Astrocyte (in vitro differentiated cells and primary cell): ENCODE measurements around the gene C10orf53. TPM values are rescaled to one million over a fixed set of nuclear protein-coding genes. Genes with fewer than 3 reads are reported as not detected.
"Not testable (repeated sequence)": the region's sequence is repeated elsewhere in the genome, so short reads cannot be mapped to it uniquely, and the experiment has no call there.

Source experiments
- DNase-seq: peaks from one replicate; pipeline ENCODE4 v3.0.0-alpha.2; 2010; ENCODE audit warnings: low read depth
- FAIRE-seq: peaks from 2 replicates; lab custom pipeline; 2011; peaks lifted over from hg19 to GRCh38; lab: Jason Lieb, UNC
- H2AFZ ChIP-seq: 2 replicates; pipeline ENCODE4 v1.6.0; 2012; ENCODE audit warnings: low read depth, low read length, inconsistent platforms
- H3K27ac ChIP-seq: 2 replicates; pipeline ENCODE4 v1.5.1; 2011; ENCODE audit warnings: low read depth, low read length, inconsistent platforms
- H3K27me3 ChIP-seq: 2 replicates; pipeline ENCODE4 v1.6.0; 2011; ENCODE audit warnings: low read length, inconsistent platforms; ENCODE audit not compliant: insufficient read depth
- H3K36me3 ChIP-seq: 2 replicates; pipeline ENCODE4 v1.5.1; 2011; ENCODE audit warnings: low read length, inconsistent platforms; ENCODE audit not compliant: insufficient read depth
- H3K4me1 ChIP-seq: 2 replicates; pipeline ENCODE4 v1.5.1; 2011; ENCODE audit warnings: low read length, inconsistent platforms; ENCODE audit not compliant: insufficient read depth
- H3K4me2 ChIP-seq: 2 replicates; pipeline ENCODE4 v1.6.0; 2012; ENCODE audit warnings: low read length, inconsistent platforms
- H3K4me3 ChIP-seq: 2 replicates; pipeline ENCODE4 v1.5.1; 2011; ENCODE audit warnings: low read depth, mild to moderate bottlenecking, low read length, inconsistent platforms; ENCODE audit not compliant: insufficient read depth
- H3K79me2 ChIP-seq: 2 replicates; pipeline ENCODE4 v1.6.0; 2012; ENCODE audit warnings: mild to moderate bottlenecking, low read length, inconsistent platforms; ENCODE audit not compliant: insufficient read depth
- H3K9ac ChIP-seq: 2 replicates; pipeline ENCODE4 v1.6.0; 2012; ENCODE audit warnings: mild to moderate bottlenecking, low read length, inconsistent platforms
- H3K9me3 ChIP-seq: 2 replicates; pipeline ENCODE4 v1.5.1; 2012; ENCODE audit warnings: low read depth, mild to moderate bottlenecking, low read length, inconsistent platforms; ENCODE audit not compliant: insufficient read depth
- H4K20me1 ChIP-seq: 2 replicates; pipeline ENCODE4 v1.6.0; 2012; ENCODE audit warnings: low read length, inconsistent platforms; ENCODE audit not compliant: insufficient read depth
- H3K27ac Mint-ChIP-seq: one replicate; pipeline ENCODE4 v1.8.0; 2021; ENCODE audit warnings: mild to moderate bottlenecking, mixed read lengths; ENCODE audit not compliant: unreplicated experiment
- H3K27me3 Mint-ChIP-seq: one replicate; pipeline ENCODE4 v1.8.0; 2021; ENCODE audit warnings: low read depth, mixed read lengths; ENCODE audit not compliant: unreplicated experiment
- H3K36me3 Mint-ChIP-seq: one replicate; pipeline ENCODE4 v1.8.0; 2021; ENCODE audit warnings: low read depth, mixed read lengths; ENCODE audit not compliant: unreplicated experiment
- H3K4me1 Mint-ChIP-seq: one replicate; pipeline ENCODE4 v1.8.0; 2021; ENCODE audit warnings: low read depth, mixed read lengths; ENCODE audit not compliant: unreplicated experiment
- H3K4me3 Mint-ChIP-seq: one replicate; pipeline ENCODE4 v1.8.0; 2021; ENCODE audit warnings: mild to moderate bottlenecking, moderate library complexity, mixed read lengths; ENCODE audit not compliant: unreplicated experiment
- H3K9me3 Mint-ChIP-seq: one replicate; pipeline ENCODE4 v1.8.0; 2021; ENCODE audit warnings: mild to moderate bottlenecking, mixed read lengths; ENCODE audit not compliant: unreplicated experiment
- EZH2 ChIP-seq: IDR thresholded peaks from 2 replicates; pipeline ENCODE4 v1.6.1; 2012; ENCODE audit warnings: mild to moderate bottlenecking, low read length, inconsistent platforms; ENCODE audit not compliant: insufficient read depth
- total RNA-seq: library from RNA; stranded (reverse); gene quantifications from 2 replicates; pipeline ENCODE4 v1.2.1, GENCODE V29; 2021
- TF ChIP-seq, protein P1 (sequence below): IDR thresholded peaks from 2 replicates; pipeline ENCODE4 v1.5.1; 2011; ENCODE audit warnings: low read depth, mild to moderate bottlenecking, inconsistent platforms, low read length, moderate library complexity; ENCODE audit not compliant: insufficient read depth

C10orf53 gene
- total RNA-seq, 1 donor from 2014 or later, result not detected

DNA sequence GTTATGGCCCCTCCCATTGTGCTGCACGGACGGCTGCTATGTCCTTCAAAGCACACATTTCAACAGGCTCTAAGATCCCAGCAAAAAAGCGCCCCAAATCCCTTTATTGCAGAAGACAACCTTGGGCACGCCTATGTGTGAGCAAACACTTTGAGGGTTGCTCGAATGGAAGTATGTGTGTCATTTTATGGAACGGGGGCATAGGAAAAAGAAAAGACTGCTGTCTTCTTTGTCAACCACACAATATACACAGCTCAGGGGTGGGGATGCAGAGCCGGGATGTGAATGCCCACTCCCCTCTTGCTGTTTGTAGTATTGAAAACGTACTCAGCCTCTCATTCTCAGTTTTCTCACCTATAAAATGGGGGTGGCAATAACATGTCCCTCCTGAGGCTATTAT is 32.0 kb downstream of the C10orf53 start:
- no peak for DNase-seq
- peaks cover 37% of the 10 kb centered on the region for H3K27me3 Mint-ChIP-seq
- TF ChIP-seq, protein P1, sequence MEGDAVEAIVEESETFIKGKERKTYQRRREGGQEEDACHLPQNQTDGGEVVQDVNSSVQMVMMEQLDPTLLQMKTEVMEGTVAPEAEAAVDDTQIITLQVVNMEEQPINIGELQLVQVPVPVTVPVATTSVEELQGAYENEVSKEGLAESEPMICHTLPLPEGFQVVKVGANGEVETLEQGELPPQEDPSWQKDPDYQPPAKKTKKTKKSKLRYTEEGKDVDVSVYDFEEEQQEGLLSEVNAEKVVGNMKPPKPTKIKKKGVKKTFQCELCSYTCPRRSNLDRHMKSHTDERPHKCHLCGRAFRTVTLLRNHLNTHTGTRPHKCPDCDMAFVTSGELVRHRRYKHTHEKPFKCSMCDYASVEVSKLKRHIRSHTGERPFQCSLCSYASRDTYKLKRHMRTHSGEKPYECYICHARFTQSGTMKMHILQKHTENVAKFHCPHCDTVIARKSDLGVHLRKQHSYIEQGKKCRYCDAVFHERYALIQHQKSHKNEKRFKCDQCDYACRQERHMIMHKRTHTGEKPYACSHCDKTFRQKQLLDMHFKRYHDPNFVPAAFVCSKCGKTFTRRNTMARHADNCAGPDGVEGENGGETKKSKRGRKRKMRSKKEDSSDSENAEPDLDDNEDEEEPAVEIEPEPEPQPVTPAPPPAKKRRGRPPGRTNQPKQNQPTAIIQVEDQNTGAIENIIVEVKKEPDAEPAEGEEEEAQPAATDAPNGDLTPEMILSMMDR, result no peak
- no peak for TF ChIP-seq EZH2
- H3K36me3 Mint-ChIP-seq, result no peaks in the 10 kb centered on the region
- Histone ChIP-seq H4K20me1 (no peaks in the 10 kb centered on the region), H3K79me2 (no peaks in the 10 kb centered on the region), H2AFZ (no peak overlapping the region), H3K4me2 (no peak overlapping the region), H3K36me3 (no peaks in the 10 kb centered on the region), H3K27me3 (peaks cover 2% of the 10 kb centered on the region), H3K27ac (no peak overlapping the region), H3K9me3 (no peaks in the 10 kb centered on the region), H3K9ac (no peak overlapping the region), H3K4me1 (no peaks in the 10 kb centered on the region), H3K4me3 (no peak overlapping the region)
- no peak overlapping the region for H3K27ac Mint-ChIP-seq
- FAIRE-seq, result no peak
- peaks cover 17% of the 10 kb centered on the region for H3K9me3 Mint-ChIP-seq
- H3K4me3 Mint-ChIP-seq, result no peak overlapping the region
- H3K4me1 Mint-ChIP-seq, result no peaks in the 10 kb centered on the region

DNA sequence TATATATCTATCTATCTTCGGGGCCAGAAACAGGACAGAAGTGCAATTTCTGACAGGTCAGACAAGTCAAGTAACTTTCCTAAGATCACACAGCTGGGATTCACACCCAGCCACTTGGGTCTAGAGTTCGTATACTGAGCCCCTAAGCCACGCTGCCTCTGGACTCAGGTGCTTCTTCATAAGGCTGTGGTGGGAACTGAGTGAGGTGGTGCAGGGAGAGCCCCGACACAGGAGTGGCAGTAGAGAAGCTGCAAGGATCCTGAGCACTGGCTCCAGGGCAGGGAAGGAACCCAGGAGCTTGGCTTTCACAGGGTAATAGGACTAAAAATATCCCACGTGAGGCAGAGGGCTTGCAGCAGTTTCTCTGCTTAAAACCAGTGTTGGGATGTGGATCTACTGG is 33.8 kb downstream of the C10orf53 start:
- Histone ChIP-seq H3K36me3 (no peaks in the 10 kb centered on the region), H3K9ac (no peak overlapping the region), H3K9me3 (no peaks in the 10 kb centered on the region), H3K4me1 (no peaks in the 10 kb centered on the region), H2AFZ (no peak overlapping the region), H4K20me1 (no peaks in the 10 kb centered on the region), H3K79me2 (no peaks in the 10 kb centered on the region), H3K4me3 (no peak overlapping the region), H3K27ac (no peak overlapping the region), H3K4me2 (no peak overlapping the region), H3K27me3 (peaks cover 2% of the 10 kb centered on the region)
- Mint-ChIP-seq H3K27ac (no peak overlapping the region), H3K4me3 (no peak overlapping the region), H3K9me3 (peaks cover 18% of the 10 kb centered on the region), H3K27me3 (peaks cover 35% of the 10 kb centered on the region), H3K4me1 (no peaks in the 10 kb centered on the region), H3K36me3 (no peaks in the 10 kb centered on the region)
- DNase-seq (no peak), FAIRE-seq (no peak)
- TF ChIP-seq, protein P1, result no peak
- TF ChIP-seq EZH2, result no peak

DNA sequence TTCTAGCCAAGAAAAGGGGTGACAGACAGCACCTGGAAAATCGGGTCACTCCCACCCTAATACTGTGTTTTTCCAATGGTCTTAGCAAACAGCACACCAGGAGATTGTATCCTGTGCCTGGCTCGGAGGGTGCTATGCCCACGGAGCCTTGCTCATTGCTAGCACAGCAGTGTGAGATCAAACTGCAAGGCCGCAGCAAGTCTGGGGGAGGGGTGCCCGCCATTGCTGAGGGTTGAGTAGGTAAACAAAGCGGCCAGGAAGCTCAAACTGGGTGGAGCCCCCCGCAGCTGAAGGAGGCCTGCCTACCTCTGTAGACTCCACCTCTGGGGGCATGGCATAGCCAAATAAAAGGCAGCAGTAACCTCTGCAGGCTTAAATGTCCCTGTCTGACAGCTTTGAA is 35.7 kb downstream of the C10orf53 start:
- H3K27me3 Mint-ChIP-seq, result peaks cover 26% of the 10 kb centered on the region
- not testable (repeated sequence) for H3K4me2 ChIP-seq, FAIRE-seq, H3K4me3 ChIP-seq, H3K36me3 Mint-ChIP-seq, H3K27ac ChIP-seq, H3K4me1 ChIP-seq, H3K4me3 Mint-ChIP-seq, H3K36me3 ChIP-seq, DNase-seq, H3K9ac ChIP-seq, H3K4me1 Mint-ChIP-seq, H3K79me2 ChIP-seq, H3K27ac Mint-ChIP-seq, H3K9me3 ChIP-seq, H2AFZ ChIP-seq, H3K27me3 ChIP-seq, H4K20me1 ChIP-seq
- H3K9me3 Mint-ChIP-seq, result peaks cover 18% of the 10 kb centered on the region
